Measurements from ENCODE around the gene PTPRK.

DNA sequence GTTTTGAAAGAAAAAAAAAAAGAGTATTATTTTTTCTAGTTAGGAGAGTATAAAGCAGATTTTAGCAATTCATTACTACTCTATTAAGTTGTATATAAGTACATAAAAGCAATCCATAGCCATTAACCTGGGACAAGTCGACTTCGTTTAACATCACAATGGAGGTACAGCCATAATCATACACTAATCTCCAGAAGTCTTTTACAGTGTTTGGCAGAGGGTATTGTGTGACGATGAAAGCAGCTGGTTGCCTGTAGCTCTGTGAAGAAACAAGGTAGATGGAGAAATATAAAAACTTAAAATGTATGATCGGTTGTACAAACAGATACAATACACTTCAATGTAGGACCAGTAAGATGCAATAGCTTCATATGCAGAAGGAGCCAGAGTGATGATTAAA lies 543.6 kb downstream of the PTPRK start:
- TF ChIP-seq CTCF (IDR thresholded peaks at IDR 0.05) (no peak), POLR2A (IDR thresholded peaks at IDR 0.05) (no peak)
